WTC11 (cell line): ENCODE results near the gene DDOST. TPM values are rescaled to one million over a fixed set of nuclear protein-coding genes. Genes with fewer than 3 reads are reported as not detected.

Experiments
- ATAC-seq: fragments of 200-7000 bp; cut with Tn5 transposase; 2 replicates; pipeline ENCODE4 v1.10.0; 2021; ENCODE audit warnings: mild to moderate bottlenecking, moderate library complexity
- CTCF ChIA-PET: fragments of 300-600 bp; sonication (Branson Sonifier 250); formaldehyde crosslinking; loops from one replicate; lab custom pipeline; 2021; ENCODE audit warnings: antibody characterized with exemption; lab: Charles Lee
- POLR2A ChIA-PET: fragments of 350-600 bp; sonication (Branson Sonifier 250); formaldehyde crosslinking; loops from one replicate; lab custom pipeline; 2021; ENCODE audit warnings: antibody characterized with exemption; lab: Charles Lee
- DNase-seq: peaks from one replicate; pipeline ENCODE4 v3.0.0; 2021; ENCODE audit warnings: low spot score
- H3K27ac Mint-ChIP-seq: 2 replicates; pipeline ENCODE4 v1.8.0; 2021; ENCODE audit warnings: mixed read lengths
- H3K27me3 Mint-ChIP-seq: 2 replicates; pipeline ENCODE4 v1.8.0; 2021; ENCODE audit warnings: low read depth, mild to moderate bottlenecking, moderate library complexity, mixed read lengths
- H3K36me3 Mint-ChIP-seq: 2 replicates; pipeline ENCODE4 v1.8.0; 2021; ENCODE audit warnings: mixed read lengths
- H3K4me1 Mint-ChIP-seq: 2 replicates; pipeline ENCODE4 v1.8.0; 2022; ENCODE audit warnings: mixed read lengths
- H3K4me3 Mint-ChIP-seq: 2 replicates; pipeline ENCODE4 v1.8.0; 2021; ENCODE audit warnings: mild to moderate bottlenecking, moderate library complexity, mixed read lengths
- H3K9me3 Mint-ChIP-seq: 2 replicates; pipeline ENCODE4 v1.8.0; 2021; ENCODE audit warnings: mixed read lengths
- AR ChIP-seq: fragments of 250-450 bp; sonication (Bioruptor Pico); IDR thresholded peaks from 2 replicates; pipeline ENCODE4 v1.9.0; 2021; ENCODE audit warnings: mild to moderate bottlenecking
- ATF1 ChIP-seq: sonication (generic); formaldehyde crosslinking; IDR thresholded peaks from 2 replicates; pipeline ENCODE4 v1.8.1; 2023; ENCODE audit warnings: mild to moderate bottlenecking, moderate library complexity, missing genetic modification reagents
- ERG ChIP-seq: fragments of 250-450 bp; sonication (Bioruptor Pico); IDR thresholded peaks from 2 replicates; pipeline ENCODE4 v1.8.0; 2021; ENCODE audit warnings: mild to moderate bottlenecking
- ETV6 ChIP-seq: sonication (generic); formaldehyde crosslinking; IDR thresholded peaks from 2 replicates; pipeline ENCODE4 v1.8.1; 2022; ENCODE audit warnings: mild to moderate bottlenecking, missing genetic modification reagents
- HMGXB4 ChIP-seq: sonication (generic); formaldehyde crosslinking; IDR thresholded peaks from 2 replicates; pipeline ENCODE4 v1.8.1; 2023; ENCODE audit warnings: mild to moderate bottlenecking, moderate library complexity, missing genetic modification reagents
- MLX ChIP-seq: sonication (generic); formaldehyde crosslinking; IDR thresholded peaks from 2 replicates; pipeline ENCODE4 v1.8.1; 2023; ENCODE audit warnings: mild to moderate bottlenecking, missing genetic modification reagents, moderate library complexity
- MXD4 ChIP-seq: fragments of 250-450 bp; sonication (Bioruptor Pico); IDR thresholded peaks from 2 replicates; pipeline ENCODE4 v1.8.0; 2021; ENCODE audit warnings: mild to moderate bottlenecking, moderate library complexity, borderline replicate concordance
- NFYB ChIP-seq: sonication (generic); formaldehyde crosslinking; conservative IDR thresholded peaks from 2 replicates; pipeline ENCODE4 v1.8.0; 2022; ENCODE audit warnings: low read depth, missing genetic modification reagents
- NR3C1 ChIP-seq: sonication (generic); formaldehyde crosslinking; conservative IDR thresholded peaks from 2 replicates; pipeline ENCODE4 v1.8.1; 2023; ENCODE audit warnings: low read depth, mild to moderate bottlenecking, missing genetic modification reagents
- OVOL2 ChIP-seq: fragments of 250-450 bp; sonication (Bioruptor Pico); IDR thresholded peaks from 2 replicates; pipeline ENCODE4 v1.9.0; 2021; ENCODE audit warnings: mild to moderate bottlenecking, borderline replicate concordance
- PRRX2 ChIP-seq: fragments of 250-450 bp; sonication (Bioruptor Pico); IDR thresholded peaks from 2 replicates; pipeline ENCODE4 v1.8.0; 2021; ENCODE audit warnings: mild to moderate bottlenecking
- RORB ChIP-seq: fragments of 250-450 bp; sonication (Bioruptor Pico); IDR thresholded peaks from 2 replicates; pipeline ENCODE4 v1.9.0; 2021; ENCODE audit warnings: mild to moderate bottlenecking
- SMAD4 ChIP-seq: sonication (generic); formaldehyde crosslinking; IDR thresholded peaks from 2 replicates; pipeline ENCODE4 v1.8.0; 2022; ENCODE audit warnings: mild to moderate bottlenecking, missing genetic modification reagents
- SOX15 ChIP-seq: fragments of 250-450 bp; sonication (Bioruptor Pico); IDR thresholded peaks from 2 replicates; pipeline ENCODE4 v1.9.0; 2021; ENCODE audit warnings: mild to moderate bottlenecking
- TEAD1 ChIP-seq: sonication (generic); formaldehyde crosslinking; IDR thresholded peaks from 2 replicates; pipeline ENCODE4 v1.8.0; 2022; ENCODE audit warnings: mild to moderate bottlenecking, missing genetic modification reagents
- ZBTB21 ChIP-seq: sonication (generic); formaldehyde crosslinking; IDR thresholded peaks from 2 replicates; pipeline ENCODE4 v1.8.1; 2023; ENCODE audit warnings: mild to moderate bottlenecking, missing genetic modification reagents, borderline replicate concordance
- ZMAT4 ChIP-seq: fragments of 250-450 bp; sonication (Bioruptor Pico); IDR thresholded peaks from 2 replicates; pipeline ENCODE4 v1.9.0; 2021; ENCODE audit warnings: mild to moderate bottlenecking
- ZNF138 ChIP-seq: sonication (generic); formaldehyde crosslinking; conservative IDR thresholded peaks from 2 replicates; pipeline ENCODE4 v1.8.1; 2022; ENCODE audit warnings: mild to moderate bottlenecking, moderate library complexity, missing genetic modification reagents
- ZNF396 ChIP-seq: fragments of 250-450 bp; sonication (Bioruptor Pico); IDR thresholded peaks from 2 replicates; pipeline ENCODE4 v1.8.0; 2021; ENCODE audit warnings: mild to moderate bottlenecking, moderate library complexity, borderline replicate concordance
- total RNA-seq: library from RNA; stranded (reverse); gene quantifications from 3 replicates; pipeline ENCODE4 v1.2.3, GENCODE V29; 2021
- TF ChIP-seq, protein P1 (sequence below): fragments of 250-450 bp; sonication (Bioruptor Pico); conservative IDR thresholded peaks from 2 replicates; pipeline ENCODE4 v1.9.0; 2021; ENCODE audit warnings: mild to moderate bottlenecking

Gene DDOST
- total RNA-seq, 1 experiment from 2014 or later, result 300 TPM

DNA sequence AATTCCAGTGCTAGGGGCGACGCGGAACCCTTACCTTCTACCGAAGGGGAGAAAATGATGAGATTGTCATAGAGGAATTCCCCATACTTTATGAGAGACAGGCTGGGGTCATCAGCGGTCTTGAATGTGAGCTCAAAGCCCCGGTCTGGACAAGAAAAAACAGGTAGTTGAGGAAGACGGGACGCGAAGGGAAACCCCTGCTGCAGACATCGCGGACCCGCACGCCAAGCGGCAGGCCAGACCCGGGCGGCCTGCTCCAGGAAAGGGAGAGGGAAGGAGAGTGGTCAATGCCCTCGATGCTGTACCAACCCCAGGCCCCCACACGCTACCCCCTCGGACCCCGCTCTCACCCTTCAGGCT lies 342 bp downstream of the DDOST start:
- Mint-ChIP-seq H3K4me1 (peaks cover 22% of the 10 kb centered on the region), H3K27me3 (no peaks in the 10 kb centered on the region), H3K4me3 (peak overlapping the region; percentile 99), H3K27ac (peak overlapping the region; percentile 69), H3K36me3 (peaks cover 29% of the 10 kb centered on the region), H3K9me3 (no peaks in the 10 kb centered on the region)
- CTCF ChIA-PET, result interaction anchor here (0.6 to 2.5 kb wide), 15 partner anchors 14 to 534 kb away, joined by 3 to 25 read pairs (median 4); partner anchors contain the start of genes FAM43B, HP1BP3, KIF17 and PINK1
- TF ChIP-seq RORB (CRISPR knock-in tag) (no peak), ZNF396 (no peak), SOX15 (CRISPR knock-in tag) (no peak), ZNF138 (CRISPR knock-in tag) (no peak), ZMAT4 (CRISPR knock-in tag) (no peak), ERG (CRISPR knock-in tag) (no peak), ATF1 (CRISPR knock-in tag) (no peak), NR3C1 (CRISPR knock-in tag) (no peak), ZBTB21 (CRISPR knock-in tag) (no peak), HMGXB4 (CRISPR knock-in tag) (no peak), AR (CRISPR knock-in tag) (no peak), PRRX2 (CRISPR knock-in tag) (no peak), SMAD4 (CRISPR knock-in tag) (no peak), ETV6 (CRISPR knock-in tag) (no peak), OVOL2 (no peak), NFYB (CRISPR knock-in tag) (no peak), MXD4 (no peak)
- DNase-seq (no peak), ATAC-seq (no peak)
- POLR2A ChIA-PET, result interaction anchor here (1.0 to 1.3 kb wide), 2 partner anchors 109 to 126 kb away, joined by 4 to 5 read pairs; partner anchors contain the start of genes FAM43B and HP1BP3

- H3K27me3 Mint-ChIP-seq, result no peaks in the 10 kb centered on the region
- CTCF ChIA-PET, result interaction anchor here (1.1 to 2.5 kb wide), 6 partner anchors 23 to 137 kb away, joined by 3 to 25 read pairs (median 16); partner anchors contain the start of gene PINK1
- ATAC-seq, result no peak
- no peak for DNase-seq
- H3K9me3 Mint-ChIP-seq, result no peaks in the 10 kb centered on the region
- TF ChIP-seq AR (CRISPR knock-in tag), result no peak
- no peak for TF ChIP-seq MLX
- TF ChIP-seq, protein P1, sequence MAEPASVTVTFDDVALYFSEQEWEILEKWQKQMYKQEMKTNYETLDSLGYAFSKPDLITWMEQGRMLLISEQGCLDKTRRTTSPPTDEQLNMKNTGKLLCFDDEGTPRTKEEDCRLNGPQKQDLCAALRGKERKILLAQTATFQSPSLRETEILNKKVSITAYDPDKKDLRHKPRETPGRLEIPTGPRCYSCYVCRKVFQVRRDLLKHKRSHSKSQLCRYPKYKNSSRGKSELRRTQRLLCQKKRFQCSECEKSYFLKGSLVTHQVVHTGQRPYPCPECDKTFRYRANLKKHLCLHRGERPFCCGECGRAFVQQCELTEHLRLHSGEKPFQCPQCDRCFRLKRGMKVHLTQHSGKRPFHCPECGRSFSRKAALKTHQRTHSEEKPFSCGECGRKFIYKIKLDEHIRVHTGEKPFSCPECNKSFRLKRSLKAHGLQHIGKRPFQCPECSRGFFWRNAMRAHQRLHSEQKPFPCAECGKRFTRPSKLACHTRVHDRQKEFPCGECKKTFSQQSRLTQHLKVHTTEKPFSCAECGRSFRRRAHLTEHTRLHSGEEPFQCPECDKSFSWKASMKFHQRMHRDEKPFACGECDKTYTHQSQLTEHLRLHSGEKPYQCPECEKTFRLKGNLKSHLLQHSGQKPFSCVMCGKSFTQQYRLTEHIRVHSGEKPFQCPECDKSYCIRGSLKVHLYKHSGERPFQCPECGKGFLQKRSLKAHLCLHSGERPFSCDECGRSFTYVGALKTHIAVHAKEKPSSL, result no peak
- no peak for TF ChIP-seq TEAD1 (CRISPR knock-in tag)
- TF ChIP-seq, all 79 proteins: peak for 0
- Mint-ChIP-seq H3K27ac (peak overlapping the region; percentile 69), H3K4me3 (peak overlapping the region; percentile 99), H3K36me3 (peaks cover 34% of the 10 kb centered on the region), H3K4me1 (peaks cover 22% of the 10 kb centered on the region)
- POLR2A ChIA-PET, result no interaction called here
Measured at GRCh38 chr1:20660363-20660762, 806 bp downstream of the DDOST start.
